HEK293 (cell line): ENCODE results near the gene CSK.
A peak's percentile ranks its signal among the peaks of the same experiment; 100 is the strongest.

Experiments used
- CTCF ChIA-PET: fragments of 350-600 bp; formaldehyde crosslinking; extraction: SDS; loops from one replicate; lab custom pipeline; 2021; ENCODE audit warnings: antibody characterized with exemption; lab: Yijun Ruan, JAX
- POLR2A ChIA-PET: fragments of 300-600 bp; formaldehyde crosslinking; extraction: SDS; loops from one replicate; lab custom pipeline; 2020; ENCODE audit warnings: antibody characterized with exemption, inconsistent platforms; lab: Yijun Ruan, JAX
- H3K27ac ChIP-seq: fragments of 200-500 bp; sonication (Bioruptor generic); 2 replicates; pipeline ENCODE4 v1.5.1; 2014; ENCODE audit warnings: low read depth, low read length, control low read depth, inconsistent platforms; ENCODE audit errors: extremely low read depth
- H3K36me3 ChIP-seq, 2 experiments: fragments of 200-500 bp in 1 of 2; sonication (Bioruptor generic) in 1 of 2; 1 replicate in 1 of 2; 2 replicates in 1 of 2; pipeline ENCODE4 v1.5.1; 2014 to 2017; ENCODE audit warnings: inconsistent platforms in 2 of 2, low read length in 2 of 2; ENCODE audit not compliant: control insufficient read depth in 2 of 2, insufficient read depth in 1 of 2
- H3K4me1 ChIP-seq: fragments of 200-500 bp; sonication (Bioruptor generic); 2 replicates; pipeline ENCODE4 v1.5.1; 2014; ENCODE audit warnings: mild to moderate bottlenecking, low read length, inconsistent platforms; ENCODE audit not compliant: control insufficient read depth, insufficient read depth
- H3K4me3 ChIP-seq: 2 replicates; pipeline ENCODE4 v1.5.1; 2011; ENCODE audit warnings: low read depth, mild to moderate bottlenecking, control low read depth, low read length, moderate library complexity
- H3K9me3 ChIP-seq: fragments of 200-500 bp; sonication (Bioruptor generic); 2 replicates; pipeline ENCODE4 v1.5.1; 2014; ENCODE audit warnings: low read depth, low read length, inconsistent platforms; ENCODE audit not compliant: control insufficient read depth, insufficient read depth
- EGR2 ChIP-seq: fragments of 450-650 bp; formaldehyde crosslinking; IDR thresholded peaks from 2 replicates; pipeline ENCODE4 v1.5.1; 2016; ENCODE audit warnings: low read depth, missing biosample characterization, missing genetic modification characterization
- FEZF1 ChIP-seq: fragments of 450-650 bp; formaldehyde crosslinking; IDR thresholded peaks from 2 replicates; pipeline ENCODE4 v1.5.1; 2016; ENCODE audit warnings: missing biosample characterization, missing genetic modification characterization
- GLIS1 ChIP-seq: fragments of 450-650 bp; formaldehyde crosslinking; IDR thresholded peaks from 2 replicates; pipeline ENCODE4 v1.5.1; 2016; ENCODE audit warnings: missing biosample characterization, missing genetic modification characterization
- HOXA7 ChIP-seq: sonication (generic); formaldehyde crosslinking; IDR thresholded peaks from 2 replicates; pipeline ENCODE4 v1.8.1; 2022; ENCODE audit warnings: missing genetic modification reagents, borderline replicate concordance
- INSM2 ChIP-seq: fragments of 450-650 bp; formaldehyde crosslinking; IDR thresholded peaks from 2 replicates; pipeline ENCODE4 v1.5.1; 2016; ENCODE audit warnings: missing biosample characterization, missing genetic modification characterization
- OSR2 ChIP-seq: fragments of 450-650 bp; formaldehyde crosslinking; IDR thresholded peaks from 2 replicates; pipeline ENCODE4 v1.5.1; 2016; ENCODE audit warnings: missing biosample characterization, missing genetic modification characterization
- ZFHX2 ChIP-seq: fragments of 450-650 bp; formaldehyde crosslinking; conservative IDR thresholded peaks from 2 replicates; pipeline ENCODE4 v1.5.1; 2016; ENCODE audit warnings: missing biosample characterization, missing genetic modification characterization
- ZIC2 ChIP-seq: fragments of 450-650 bp; formaldehyde crosslinking; IDR thresholded peaks from 2 replicates; pipeline ENCODE4 v1.5.1; 2016; ENCODE audit warnings: missing biosample characterization, missing genetic modification characterization
- ZNF175 ChIP-seq: fragments of 450-650 bp; formaldehyde crosslinking; IDR thresholded peaks from 2 replicates; pipeline ENCODE4 v1.5.1; 2016; ENCODE audit warnings: missing biosample characterization, missing genetic modification characterization
- ZNF248 ChIP-seq: fragments of 450-650 bp; formaldehyde crosslinking; IDR thresholded peaks from 2 replicates; pipeline ENCODE4 v1.5.1; 2017; ENCODE audit warnings: missing biosample characterization, missing genetic modification characterization
- ZNF274 ChIP-seq, 2 experiments: fragments of 200-500 bp in 1 of 2; fragments of 450-650 bp in 1 of 2; sonication (Bioruptor generic) in 1 of 2; formaldehyde crosslinking in 1 of 2; IDR thresholded peaks; 2 replicates each; pipeline versions ENCODE4 v1.5.1 to v1.6.1; 2014 to 2016; ENCODE audit warnings: borderline replicate concordance in 1 of 2, inconsistent platforms in 1 of 2, low read length in 1 of 2, missing biosample characterization in 1 of 2, missing genetic modification characterization in 1 of 2
- ZNF302 ChIP-seq: fragments of 450-650 bp; formaldehyde crosslinking; IDR thresholded peaks from 2 replicates; pipeline ENCODE4 v1.5.1; 2016; ENCODE audit warnings: missing biosample characterization, missing genetic modification characterization, low read depth
- ZNF341 ChIP-seq: fragments of 450-650 bp; formaldehyde crosslinking; IDR thresholded peaks from 2 replicates; pipeline ENCODE4; 2016; ENCODE audit warnings: low read depth, missing biosample characterization, missing genetic modification characterization
- ZNF350 ChIP-seq: fragments of 450-650 bp; formaldehyde crosslinking; IDR thresholded peaks from 2 replicates; pipeline ENCODE4 v1.5.0; 2017; ENCODE audit warnings: missing biosample characterization, mild to moderate bottlenecking, missing genetic modification characterization
- ZNF398 ChIP-seq: fragments of 450-650 bp; formaldehyde crosslinking; IDR thresholded peaks from 2 replicates; pipeline ENCODE4 v1.5.1; 2017; ENCODE audit warnings: missing biosample characterization, missing genetic modification characterization
- ZNF530 ChIP-seq: fragments of 450-650 bp; formaldehyde crosslinking; IDR thresholded peaks from 2 replicates; pipeline ENCODE4 v1.5.1; 2016; ENCODE audit warnings: low read depth, missing biosample characterization, missing genetic modification characterization
- ZNF596 ChIP-seq: fragments of 450-650 bp; IDR thresholded peaks from 2 replicates; pipeline ENCODE4 v1.5.0; 2018; ENCODE audit warnings: missing biosample characterization, mild to moderate bottlenecking, missing genetic modification characterization, moderate library complexity
- ZNF623 ChIP-seq: fragments of 450-650 bp; formaldehyde crosslinking; IDR thresholded peaks from 2 replicates; pipeline ENCODE4 v1.5.1; 2016; ENCODE audit warnings: missing biosample characterization, missing genetic modification characterization
- TF ChIP-seq, protein P1 (sequence below): fragments of 450-650 bp; formaldehyde crosslinking; IDR thresholded peaks from 2 replicates; pipeline ENCODE4 v1.5.1; 2017; ENCODE audit warnings: missing biosample characterization, missing genetic modification characterization
- TF ChIP-seq, protein P2 (sequence below): fragments of 450-650 bp; formaldehyde crosslinking; IDR thresholded peaks from 2 replicates; pipeline ENCODE4 v1.5.1; 2016; ENCODE audit warnings: missing biosample characterization, missing genetic modification characterization

Gene CSK

DNA sequence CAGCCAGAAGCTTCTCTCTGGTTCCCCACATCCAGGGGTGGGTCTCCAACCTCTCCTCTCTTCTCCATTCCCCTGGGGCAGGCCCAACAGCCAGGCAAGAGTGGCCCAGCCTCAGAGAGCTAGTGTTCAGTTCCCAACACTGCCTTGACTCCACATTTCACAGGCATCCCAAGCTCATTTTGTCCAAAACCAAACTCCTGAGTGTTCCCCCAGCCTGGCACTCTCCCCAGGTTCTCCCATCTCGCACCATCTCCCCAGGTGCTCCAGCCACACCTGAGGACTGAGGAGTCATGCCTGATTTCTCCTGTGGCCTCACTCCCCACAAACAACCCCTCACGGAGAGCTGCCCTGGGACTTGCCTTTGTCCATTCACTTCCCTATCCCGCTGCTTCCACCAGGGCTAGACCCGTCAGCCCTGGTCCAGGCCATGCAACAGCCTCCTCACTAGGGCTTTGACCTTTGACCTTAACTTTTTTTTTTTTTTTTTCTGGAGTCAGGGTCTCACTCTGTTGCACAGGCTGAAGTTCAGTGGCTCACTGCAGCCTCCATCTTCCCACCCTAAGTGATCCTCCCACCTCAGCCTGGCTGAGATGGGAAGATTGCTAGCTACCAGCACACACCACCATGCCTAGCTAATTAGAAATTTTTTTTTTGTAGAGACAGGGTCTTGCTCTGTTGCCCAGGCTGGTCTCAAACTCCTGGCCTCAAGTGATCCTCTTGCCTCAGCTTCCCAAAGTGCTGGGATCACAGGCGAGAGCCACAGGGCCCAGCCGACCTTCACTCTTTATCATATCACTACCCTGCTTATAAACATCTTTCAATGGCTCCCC is 3.9 kb upstream of the CSK start (continued):
- TF ChIP-seq ZIC2 (tag by site-specific recombination) = no peak
- no peak for TF ChIP-seq ZNF274 (IDR thresholded peaks at IDR 0.05; ENCODE audit: low read length)
- TF ChIP-seq ZNF274 (tag by site-specific recombination; IDR thresholded peaks at IDR 0.05; ENCODE audit: borderline replicate concordance) = no peak
- TF ChIP-seq ZNF623 (tag by site-specific recombination) = no peak
- TF ChIP-seq, protein P1, sequence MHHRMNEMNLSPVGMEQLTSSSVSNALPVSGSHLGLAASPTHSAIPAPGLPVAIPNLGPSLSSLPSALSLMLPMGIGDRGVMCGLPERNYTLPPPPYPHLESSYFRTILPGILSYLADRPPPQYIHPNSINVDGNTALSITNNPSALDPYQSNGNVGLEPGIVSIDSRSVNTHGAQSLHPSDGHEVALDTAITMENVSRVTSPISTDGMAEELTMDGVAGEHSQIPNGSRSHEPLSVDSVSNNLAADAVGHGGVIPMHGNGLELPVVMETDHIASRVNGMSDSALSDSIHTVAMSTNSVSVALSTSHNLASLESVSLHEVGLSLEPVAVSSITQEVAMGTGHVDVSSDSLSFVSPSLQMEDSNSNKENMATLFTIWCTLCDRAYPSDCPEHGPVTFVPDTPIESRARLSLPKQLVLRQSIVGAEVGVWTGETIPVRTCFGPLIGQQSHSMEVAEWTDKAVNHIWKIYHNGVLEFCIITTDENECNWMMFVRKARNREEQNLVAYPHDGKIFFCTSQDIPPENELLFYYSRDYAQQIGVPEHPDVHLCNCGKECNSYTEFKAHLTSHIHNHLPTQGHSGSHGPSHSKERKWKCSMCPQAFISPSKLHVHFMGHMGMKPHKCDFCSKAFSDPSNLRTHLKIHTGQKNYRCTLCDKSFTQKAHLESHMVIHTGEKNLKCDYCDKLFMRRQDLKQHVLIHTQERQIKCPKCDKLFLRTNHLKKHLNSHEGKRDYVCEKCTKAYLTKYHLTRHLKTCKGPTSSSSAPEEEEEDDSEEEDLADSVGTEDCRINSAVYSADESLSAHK (tag by site-specific recombination) = no peak
- TF ChIP-seq INSM2 (tag by site-specific recombination) = no peak
- no peak for TF ChIP-seq ZNF302 (tag by site-specific recombination)
- no peak for TF ChIP-seq OSR2
- no peak for TF ChIP-seq ZNF398 (tag by site-specific recombination)
- TF ChIP-seq ZNF248 = no peak
- no peak for TF ChIP-seq ZNF596
- 0 out of 2 replicates have a peak, but pooled peaks have one; percentile 17 for TF ChIP-seq ZNF341 (tag by site-specific recombination)
- no peak for TF ChIP-seq GLIS1
- TF ChIP-seq FEZF1 (tag by site-specific recombination) = no peak
- TF ChIP-seq, protein P2, sequence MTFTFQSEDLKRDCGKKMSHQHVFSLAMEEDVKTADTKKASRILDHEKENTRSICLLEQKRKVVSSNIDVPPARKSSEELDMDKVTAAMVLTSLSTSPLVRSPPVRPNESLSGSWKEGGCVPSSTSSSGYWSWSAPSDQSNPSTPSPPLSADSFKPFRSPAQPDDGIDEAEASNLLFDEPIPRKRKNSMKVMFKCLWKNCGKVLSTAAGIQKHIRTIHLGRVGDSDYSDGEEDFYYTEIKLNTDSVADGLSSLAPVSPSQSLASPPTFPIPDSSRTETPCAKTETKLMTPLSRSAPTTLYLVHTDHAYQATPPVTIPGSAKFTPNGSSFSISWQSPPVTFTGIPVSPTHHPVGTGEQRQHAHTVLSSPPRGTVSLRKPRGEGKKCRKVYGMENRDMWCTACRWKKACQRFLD = no peak
- no peak for TF ChIP-seq ZNF530 (tag by site-specific recombination)

GRCh38 chr15:74778599-74778970 is 3.3 kb upstream of the CSK start:
- no peak overlapping the region for H3K4me3 ChIP-seq
- CTCF ChIA-PET = interaction anchor here (1.0 to 25.7 kb wide), 6 partner anchors 3 to 159 kb away, joined by 3 to 649 read pairs (median 17); partner anchors contain the start of genes COX5A and CSK
- TF ChIP-seq EGR2 (tag by site-specific recombination) = peak; percentile 46
- TF ChIP-seq HOXA7 (CRISPR knock-in tag) = no peak
- no peak for TF ChIP-seq ZNF175 (tag by site-specific recombination)
- no peak for TF ChIP-seq ZNF350 (tag by site-specific recombination)
- TF ChIP-seq ZFHX2 = peak; percentile 26; the same call in 1 of the 2 replicates
- H3K9me3 ChIP-seq = no peaks in the 10 kb centered on the region
- no peak overlapping the region for H3K27ac ChIP-seq
- H3K4me1 ChIP-seq = peaks cover 22% of the 10 kb centered on the region
- POLR2A ChIA-PET = interaction anchor here (0.5 to 0.9 kb wide), 5 partner anchors 9 to 252 kb away, joined by 3 to 4 read pairs (median 3); no protein-coding TSS in a partner anchor
- H3K36me3 ChIP-seq = no peaks in the 10 kb centered on the region
